H1 (cell line): ENCODE measurements around the gene SNRNP200. TPM values are rescaled to one million over a fixed set of nuclear protein-coding genes. Genes with fewer than 3 reads are reported as not detected.

Source experiments
- TAF7 ChIP-seq: optimal IDR thresholded peaks from 2 replicates; pipeline ENCODE3; 2011; ENCODE audit warnings: low read depth, mild to moderate bottlenecking, inconsistent platforms, low read length, moderate library complexity, borderline replicate concordance
- TBP ChIP-seq: IDR thresholded peaks from 2 replicates; pipeline ENCODE4 v1.6.1; 2011; ENCODE audit warnings: low read depth, low read length, improper control_type of control experiment
- polyA plus RNA-seq, 7 experiments: library from polyadenylated mRNA; depleted of rRNA in 3 of 7; stranded (reverse) in 5 of 7; unstranded in 2 of 7; fragments of >200 nt in 5 of 7; fragments of 200-250 nt in 2 of 7; gene quantifications; 1 replicate in 5 of 7; 2 replicates in 1 of 7; 4 replicates in 1 of 7; pipeline versions ENCODE4 v1.2.1 to v1.2.3, GENCODE V29; 2011 to 2013; ENCODE audit warnings: missing spikeins in 2 of 7, mixed read lengths in 2 of 7
- total RNA-seq: library from RNA; stranded (reverse); fragmentation: NEBNext Ultra II Directional; extraction: Animal tissue kit (Norgen Biotek cat#: 25700); gene quantifications from 2 replicates; pipeline ENCODE4 v1.2.1, GENCODE V29; 2021

The SNRNP200 gene
- total and polyA plus RNA-seq, 2 of the 8 experiments (the other 6 are each of a cell fraction or from before 2014, with no cell fraction given), result 190 to 289 TPM

DNA sequence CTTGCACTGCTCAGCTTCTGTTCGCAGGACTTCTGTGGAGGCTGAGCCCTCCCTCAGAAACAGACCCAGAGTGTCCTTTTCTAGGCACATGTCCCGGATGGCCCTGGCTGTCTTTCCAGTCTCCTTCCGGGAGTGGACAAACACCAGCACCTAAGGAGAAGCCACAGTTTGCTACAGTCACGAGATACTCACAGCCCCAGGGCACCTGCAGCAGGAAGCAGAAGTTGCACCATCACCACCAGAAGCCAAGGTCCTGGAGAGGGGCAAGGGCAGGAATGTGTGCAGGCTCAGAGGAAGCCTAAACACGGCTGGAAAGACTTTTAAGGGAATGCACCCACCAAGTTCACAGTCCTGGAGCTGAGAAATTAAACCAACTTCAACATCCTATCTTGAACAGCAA, 13.6 kb downstream of the SNRNP200 start (continued):
- TF ChIP-seq TBP (no peak), TAF7 (no peak)
